ENCODE data around the gene SELENOO. TPM values are rescaled to one million over a fixed set of nuclear protein-coding genes. Genes with fewer than 3 reads are reported as not detected.

Gene SELENOO
- total and polyA plus RNA-seq, 2 of the 13 experiments (the other 11 are each of a cell fraction or from before 2014, with no cell fraction given): 14.4 to 19.0 TPM

DNA sequence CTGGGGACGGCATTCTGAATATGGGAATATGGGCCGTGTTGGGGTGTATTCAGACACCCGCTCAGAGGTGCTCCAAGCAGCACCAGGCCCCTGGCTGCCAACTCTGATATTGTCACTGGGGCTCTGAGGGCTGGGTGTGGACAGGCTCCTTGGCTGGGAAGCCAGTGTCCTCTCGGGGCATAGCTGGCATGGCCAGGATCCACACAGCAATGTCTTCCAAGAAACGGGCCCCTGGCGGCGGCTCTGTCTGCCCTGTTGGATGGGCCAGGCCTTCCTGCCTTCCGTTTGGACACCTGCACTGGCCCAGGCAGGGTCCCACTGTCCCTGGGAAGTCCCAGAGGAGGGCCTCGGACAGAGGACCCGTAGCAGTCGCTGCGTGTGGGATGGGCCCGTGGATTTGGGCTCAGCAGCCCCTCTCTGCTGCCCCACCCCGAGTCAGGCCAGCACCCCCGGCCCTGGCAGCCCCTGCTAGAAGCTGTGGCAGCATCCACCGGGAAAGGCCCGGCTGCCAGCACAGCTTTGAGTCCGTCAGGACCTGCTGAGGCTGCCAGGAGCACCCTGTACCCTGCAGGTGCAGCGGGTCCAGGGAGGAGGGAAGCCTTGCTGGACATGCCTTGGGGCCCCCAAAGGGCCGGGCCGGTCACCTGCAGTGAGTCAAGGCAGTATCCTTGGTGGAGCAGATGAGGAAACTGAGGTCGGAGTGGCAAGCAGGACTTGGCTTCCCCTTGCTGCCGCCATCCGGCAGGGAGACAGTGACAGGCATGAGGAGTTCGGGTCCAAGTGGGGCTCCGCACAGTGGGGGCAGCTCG lies 26.2 kb upstream of the SELENOO start:
- no peak overlapping the region for H3K9ac ChIP-seq (ENCODE audit: insufficient read depth, low read depth, low read length)
- TF ChIP-seq MED13 (CRISPR knock-in tag; IDR thresholded peaks at IDR 0.05): no peak
- TF ChIP-seq ZNF629 (CRISPR knock-in tag; conservative IDR thresholded peaks at IDR 0.05): no peak
- no peak for TF ChIP-seq KAT2B (IDR thresholded peaks at IDR 0.05; ENCODE audit: borderline replicate concordance, low read depth, low read length)
- TF ChIP-seq ELF4 (CRISPR knock-in tag; IDR thresholded peaks at IDR 0.05; ENCODE audit: borderline replicate concordance): no peak
- TF ChIP-seq CEBPG (CRISPR knock-in tag; IDR thresholded peaks at IDR 0.05): no peak
- TF ChIP-seq, protein P1, sequence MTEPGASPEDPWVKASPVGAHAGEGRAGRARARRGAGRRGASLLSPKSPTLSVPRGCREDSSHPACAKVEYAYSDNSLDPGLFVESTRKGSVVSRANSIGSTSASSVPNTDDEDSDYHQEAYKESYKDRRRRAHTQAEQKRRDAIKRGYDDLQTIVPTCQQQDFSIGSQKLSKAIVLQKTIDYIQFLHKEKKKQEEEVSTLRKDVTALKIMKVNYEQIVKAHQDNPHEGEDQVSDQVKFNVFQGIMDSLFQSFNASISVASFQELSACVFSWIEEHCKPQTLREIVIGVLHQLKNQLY (CRISPR knock-in tag; IDR thresholded peaks at IDR 0.05): no peak
- no peak for TF ChIP-seq PRMT3 (CRISPR knock-in tag; IDR thresholded peaks at IDR 0.05; ENCODE audit: borderline replicate concordance, low read depth)
- TF ChIP-seq, protein P2, sequence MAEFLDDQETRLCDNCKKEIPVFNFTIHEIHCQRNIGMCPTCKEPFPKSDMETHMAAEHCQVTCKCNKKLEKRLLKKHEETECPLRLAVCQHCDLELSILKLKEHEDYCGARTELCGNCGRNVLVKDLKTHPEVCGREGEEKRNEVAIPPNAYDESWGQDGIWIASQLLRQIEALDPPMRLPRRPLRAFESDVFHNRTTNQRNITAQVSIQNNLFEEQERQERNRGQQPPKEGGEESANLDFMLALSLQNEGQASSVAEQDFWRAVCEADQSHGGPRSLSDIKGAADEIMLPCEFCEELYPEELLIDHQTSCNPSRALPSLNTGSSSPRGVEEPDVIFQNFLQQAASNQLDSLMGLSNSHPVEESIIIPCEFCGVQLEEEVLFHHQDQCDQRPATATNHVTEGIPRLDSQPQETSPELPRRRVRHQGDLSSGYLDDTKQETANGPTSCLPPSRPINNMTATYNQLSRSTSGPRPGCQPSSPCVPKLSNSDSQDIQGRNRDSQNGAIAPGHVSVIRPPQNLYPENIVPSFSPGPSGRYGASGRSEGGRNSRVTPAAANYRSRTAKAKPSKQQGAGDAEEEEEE (CRISPR knock-in tag; IDR thresholded peaks at IDR 0.05; ENCODE audit: borderline replicate concordance): no peak
- TF ChIP-seq, protein P3, sequence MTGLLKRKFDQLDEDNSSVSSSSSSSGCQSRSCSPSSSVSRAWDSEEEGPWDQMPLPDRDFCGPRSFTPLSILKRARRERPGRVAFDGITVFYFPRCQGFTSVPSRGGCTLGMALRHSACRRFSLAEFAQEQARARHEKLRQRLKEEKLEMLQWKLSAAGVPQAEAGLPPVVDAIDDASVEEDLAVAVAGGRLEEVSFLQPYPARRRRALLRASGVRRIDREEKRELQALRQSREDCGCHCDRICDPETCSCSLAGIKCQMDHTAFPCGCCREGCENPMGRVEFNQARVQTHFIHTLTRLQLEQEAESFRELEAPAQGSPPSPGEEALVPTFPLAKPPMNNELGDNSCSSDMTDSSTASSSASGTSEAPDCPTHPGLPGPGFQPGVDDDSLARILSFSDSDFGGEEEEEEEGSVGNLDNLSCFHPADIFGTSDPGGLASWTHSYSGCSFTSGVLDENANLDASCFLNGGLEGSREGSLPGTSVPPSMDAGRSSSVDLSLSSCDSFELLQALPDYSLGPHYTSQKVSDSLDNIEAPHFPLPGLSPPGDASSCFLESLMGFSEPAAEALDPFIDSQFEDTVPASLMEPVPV (CRISPR knock-in tag; IDR thresholded peaks at IDR 0.05): no peak
- TF ChIP-seq ZNF883 (CRISPR knock-in tag; IDR thresholded peaks at IDR 0.05; ENCODE audit: not compliant biosample characterization): no peak
- TF ChIP-seq SMAD1 (CRISPR knock-in tag; IDR thresholded peaks at IDR 0.05; ENCODE audit: borderline replicate concordance, low read depth): no peak
- no peak for TF ChIP-seq GTF3A (CRISPR knock-in tag; conservative IDR thresholded peaks at IDR 0.05)
- TF ChIP-seq ZFAT (CRISPR knock-in tag; conservative IDR thresholded peaks at IDR 0.05): no peak
- no peak for TF ChIP-seq ELF1 (CRISPR knock-in tag; IDR thresholded peaks at IDR 0.05)
- no peak for DNase-seq (ENCODE audit: low spot score)
- peaks cover 21% of the 10 kb centered on the region for H3K4me1 ChIP-seq (ENCODE audit: insufficient read depth, low read length)
- no peak overlapping the region for H3K4me2 ChIP-seq (ENCODE audit: low read depth, low read length)
- no peaks in the 10 kb centered on the region for H3K79me2 ChIP-seq (ENCODE audit: insufficient read depth, low read length)
- ChIA-PET POLR2A (no interaction called here), CTCF (ENCODE audit: low intra/inter-chr PET ratio, low total read pairs) (no interaction called here)
- H3K27me3 ChIP-seq (ENCODE audit: control insufficient read depth in 1 of 2, insufficient read depth in 2 of 2, low read length in 2 of 2): no peaks in the 10 kb centered on the region
- intact Hi-C loops (cut with micrococcal nuclease; ENCODE audit: unreplicated experiment): no loop called here
- H3K4me3 ChIP-seq (replicated peaks in 1 of 3; ENCODE audit: insufficient read depth in 1 of 3, low read depth in 2 of 3, low read length in 3 of 3): no peak overlapping the region
- H3K27ac ChIP-seq (ENCODE audit: extremely low read length, insufficient read depth, low read length): no peak overlapping the region
- H4K20me1 ChIP-seq (ENCODE audit: insufficient read depth, low read length): no peaks in the 10 kb centered on the region
- BruUV-seq (replicated peaks): no TSS peak
- WGBS (ENCODE audit: low lambda C conversion rate): 60% methylated on average over 4 of the region's 27 CpGs
- H3K9me3 ChIP-seq (ENCODE audit: low read length): no peaks in the 10 kb centered on the region
- peak; percentile 6; the same call in 2 of the 3 replicates for ATAC-seq
- H3K36me3 ChIP-seq (replicated peaks in 1 of 2; ENCODE audit: control insufficient read depth in 1 of 2, insufficient read depth in 2 of 2, low read length in 2 of 2): no peaks in the 10 kb centered on the region
- no peak for FAIRE-seq
- in situ Hi-C loops (cut with HindIII; ENCODE audit: extremely low pct_ligation_motif_present, low pct_unique_long_range_greater_than_20kb): no loop called here
- H2AFZ ChIP-seq (ENCODE audit: low read length): no peak overlapping the region

All from HepG2 (cell line).